ENCODE data around the gene ZNF446.

DNA sequence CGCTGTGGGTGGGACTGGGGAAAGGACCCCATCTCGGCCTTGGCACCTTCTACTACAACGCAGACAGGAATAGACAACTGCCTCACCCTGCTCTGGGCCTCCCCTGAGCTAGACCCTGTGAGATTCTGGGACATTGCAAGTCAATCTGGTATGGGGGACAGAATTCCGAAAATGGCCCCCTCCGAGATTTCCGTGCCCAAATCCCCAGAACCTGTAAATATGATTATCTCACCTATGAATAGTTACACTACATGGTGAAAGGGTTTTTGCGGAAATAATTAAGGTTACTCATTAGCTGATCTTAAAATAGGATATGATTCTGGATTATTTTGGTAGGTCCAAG lies 44.1 kb downstream of the ZNF446 start:
- TF ChIP-seq, protein P1, sequence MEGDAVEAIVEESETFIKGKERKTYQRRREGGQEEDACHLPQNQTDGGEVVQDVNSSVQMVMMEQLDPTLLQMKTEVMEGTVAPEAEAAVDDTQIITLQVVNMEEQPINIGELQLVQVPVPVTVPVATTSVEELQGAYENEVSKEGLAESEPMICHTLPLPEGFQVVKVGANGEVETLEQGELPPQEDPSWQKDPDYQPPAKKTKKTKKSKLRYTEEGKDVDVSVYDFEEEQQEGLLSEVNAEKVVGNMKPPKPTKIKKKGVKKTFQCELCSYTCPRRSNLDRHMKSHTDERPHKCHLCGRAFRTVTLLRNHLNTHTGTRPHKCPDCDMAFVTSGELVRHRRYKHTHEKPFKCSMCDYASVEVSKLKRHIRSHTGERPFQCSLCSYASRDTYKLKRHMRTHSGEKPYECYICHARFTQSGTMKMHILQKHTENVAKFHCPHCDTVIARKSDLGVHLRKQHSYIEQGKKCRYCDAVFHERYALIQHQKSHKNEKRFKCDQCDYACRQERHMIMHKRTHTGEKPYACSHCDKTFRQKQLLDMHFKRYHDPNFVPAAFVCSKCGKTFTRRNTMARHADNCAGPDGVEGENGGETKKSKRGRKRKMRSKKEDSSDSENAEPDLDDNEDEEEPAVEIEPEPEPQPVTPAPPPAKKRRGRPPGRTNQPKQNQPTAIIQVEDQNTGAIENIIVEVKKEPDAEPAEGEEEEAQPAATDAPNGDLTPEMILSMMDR (IDR thresholded peaks at IDR 0.05), result no peak
- TF ChIP-seq EZH2 (IDR thresholded peaks at IDR 0.05; ENCODE audit: borderline replicate concordance, insufficient read depth, low read depth, low read length, poor library complexity, severe bottlenecking), result no peak
